ENCODE measurements around the gene DNAH10.
A peak's percentile ranks its signal among the peaks of the same experiment; 100 is the strongest.

Gene DNAH10

GRCh38 chr12:123891011-123891410 is 128.9 kb downstream of the DNAH10 start:
- no peak for TF ChIP-seq CTCF (IDR thresholded peaks at IDR 0.05; ENCODE audit: poor library complexity, severe bottlenecking)
- Histone ChIP-seq H3K4me1 (ENCODE audit: insufficient read depth, poor library complexity, severe bottlenecking) (no peaks in the 10 kb centered on the region), H3K27ac (ENCODE audit: poor library complexity, severe bottlenecking) (no peak overlapping the region), H3K9me3 (ENCODE audit: severe bottlenecking) (no peaks in the 10 kb centered on the region), H3K27me3 (ENCODE audit: insufficient read depth, poor library complexity, severe bottlenecking) (peaks cover 11% of the 10 kb centered on the region), H3K36me3 (ENCODE audit: low read depth) (no peaks in the 10 kb centered on the region), H3K4me3 (ENCODE audit: severe bottlenecking) (no peak overlapping the region)
- DNase-seq (ENCODE audit: low spot score) (peak; percentile 7), ATAC-seq (ENCODE audit: low read depth) (no peak)

GRCh38 chr12:123891516-123892179 is 129.5 kb downstream of the DNAH10 start:
- Histone ChIP-seq H3K27me3 (ENCODE audit: insufficient read depth, poor library complexity, severe bottlenecking) (peaks cover 7% of the 10 kb centered on the region), H3K27ac (ENCODE audit: poor library complexity, severe bottlenecking) (no peak overlapping the region), H3K36me3 (ENCODE audit: low read depth) (no peaks in the 10 kb centered on the region), H3K4me3 (ENCODE audit: severe bottlenecking) (no peak overlapping the region), H3K4me1 (ENCODE audit: insufficient read depth, poor library complexity, severe bottlenecking) (no peaks in the 10 kb centered on the region), H3K9me3 (ENCODE audit: severe bottlenecking) (no peaks in the 10 kb centered on the region)
- no peak for ATAC-seq (ENCODE audit: low read depth)
- peak; percentile 22 for DNase-seq (ENCODE audit: low spot score)
- no peak for TF ChIP-seq CTCF (IDR thresholded peaks at IDR 0.05; ENCODE audit: poor library complexity, severe bottlenecking)

- Histone ChIP-seq H3K27me3 (ENCODE audit: insufficient read depth, poor library complexity, severe bottlenecking) (peaks cover 2% of the 10 kb centered on the region), H3K27ac (ENCODE audit: poor library complexity, severe bottlenecking) (no peak overlapping the region), H3K9me3 (ENCODE audit: severe bottlenecking) (no peaks in the 10 kb centered on the region), H3K36me3 (ENCODE audit: low read depth) (no peaks in the 10 kb centered on the region), H3K4me1 (ENCODE audit: insufficient read depth, poor library complexity, severe bottlenecking) (no peaks in the 10 kb centered on the region), H3K4me3 (ENCODE audit: severe bottlenecking) (no peak overlapping the region)
- ATAC-seq (ENCODE audit: low read depth) = no peak
- peak; percentile 19 for DNase-seq (ENCODE audit: low spot score)
- no peak for TF ChIP-seq CTCF (IDR thresholded peaks at IDR 0.05; ENCODE audit: poor library complexity, severe bottlenecking)
These were observed 130.1 kb downstream of the DNAH10 start for GRCh38 chr12:123892180-123892559.

DNA sequence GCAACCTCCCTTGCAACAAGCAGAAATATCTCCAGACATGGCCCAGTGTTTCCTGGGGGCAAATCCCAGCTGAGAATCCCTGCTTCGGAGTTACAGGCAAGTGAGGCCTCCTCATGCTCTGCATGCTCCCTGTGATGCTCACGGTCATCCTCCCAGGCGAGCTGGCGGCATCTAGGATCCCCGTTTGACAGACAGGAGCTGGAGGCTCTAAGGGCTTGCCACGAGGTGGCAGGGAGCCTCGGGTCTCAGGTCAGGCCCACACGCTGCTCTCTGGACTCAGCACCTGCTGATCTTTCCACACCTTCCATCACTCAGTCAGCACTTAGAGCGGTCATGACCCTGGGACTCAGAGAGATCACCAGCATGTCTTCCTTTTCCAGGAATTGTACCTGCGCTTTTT is 130.8 kb downstream of the DNAH10 start:
- no peak for ATAC-seq (ENCODE audit: low read depth)
- no peak overlapping the region for H3K4me3 ChIP-seq (ENCODE audit: severe bottlenecking)
- H3K27me3 ChIP-seq (ENCODE audit: insufficient read depth, poor library complexity, severe bottlenecking) = no peaks in the 10 kb centered on the region

More for the DNA sequence above, 130.8 kb downstream of the DNAH10 start:
- no peak for TF ChIP-seq CTCF (IDR thresholded peaks at IDR 0.05; ENCODE audit: poor library complexity, severe bottlenecking)
- peak; percentile 35 for DNase-seq (ENCODE audit: low spot score)
- H3K4me1 ChIP-seq (ENCODE audit: insufficient read depth, poor library complexity, severe bottlenecking) = no peaks in the 10 kb centered on the region
- no peak overlapping the region for H3K27ac ChIP-seq (ENCODE audit: poor library complexity, severe bottlenecking)
- no peaks in the 10 kb centered on the region for H3K9me3 ChIP-seq (ENCODE audit: severe bottlenecking)
- no peaks in the 10 kb centered on the region for H3K36me3 ChIP-seq (ENCODE audit: low read depth)
